GM21717 (cell line): Measurements from ENCODE around the gene ZNF296.
A peak's percentile ranks its signal among the peaks of the same experiment; 100 is the strongest.
"Not testable (repeated sequence)": the region's sequence is repeated elsewhere in the genome, so short reads cannot be mapped to it uniquely, and the experiment has no call there.

Source experiments
- ATAC-seq: cut with Tn5 transposase; IDR thresholded peaks from one replicate; pipeline ENCODE4 v1.9.1; 2021; ENCODE audit warnings: mild to moderate bottlenecking, moderate library complexity; ENCODE audit not compliant: unreplicated experiment

Gene ZNF296

DNA sequence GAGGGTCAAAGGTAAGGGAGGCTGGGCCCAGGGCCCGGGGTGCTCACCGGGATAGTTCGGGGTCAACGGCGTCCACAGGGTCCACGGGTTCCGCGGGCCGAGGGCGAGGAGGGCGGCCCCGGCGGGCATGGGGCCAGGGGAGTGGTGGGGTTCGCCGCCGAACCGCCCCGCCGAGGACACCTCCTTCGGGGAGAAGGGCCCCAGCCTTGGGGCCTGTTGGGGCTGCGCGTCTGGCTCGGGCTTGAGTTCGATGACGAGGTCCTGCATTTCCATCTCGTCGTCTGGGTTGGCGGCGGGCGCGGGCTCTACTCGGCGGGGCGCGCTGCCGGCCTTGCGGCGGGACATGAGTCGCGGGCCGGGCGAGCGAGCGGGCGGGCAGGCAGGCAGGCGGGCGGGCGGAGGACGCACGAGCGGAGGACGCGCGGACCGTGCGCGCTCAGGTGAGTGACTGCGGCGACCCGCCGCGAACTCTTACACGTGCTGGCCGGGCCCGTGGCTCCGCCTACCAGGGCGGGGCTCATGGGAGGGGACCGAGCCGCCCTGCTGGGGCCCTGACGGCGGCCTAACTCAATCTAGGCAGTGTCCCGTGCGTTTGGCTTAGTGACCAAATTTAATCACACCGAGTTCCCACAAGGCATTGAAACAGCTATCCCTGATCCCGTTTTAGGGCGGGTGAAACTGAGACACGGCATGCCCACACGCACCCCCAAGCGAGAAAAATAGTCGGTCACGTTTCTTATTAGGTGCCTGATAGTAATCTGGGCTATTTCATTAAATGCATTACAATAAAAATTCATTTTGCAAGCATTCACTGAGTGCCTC is at the start of gene ZNF296:
ZNF296 (minus strand) TSS at position 450 of the 822 bp plus-strand sequence; CDS start at position 345, 105 bp downstream.
- ATAC-seq = peak; percentile 37

DNA sequence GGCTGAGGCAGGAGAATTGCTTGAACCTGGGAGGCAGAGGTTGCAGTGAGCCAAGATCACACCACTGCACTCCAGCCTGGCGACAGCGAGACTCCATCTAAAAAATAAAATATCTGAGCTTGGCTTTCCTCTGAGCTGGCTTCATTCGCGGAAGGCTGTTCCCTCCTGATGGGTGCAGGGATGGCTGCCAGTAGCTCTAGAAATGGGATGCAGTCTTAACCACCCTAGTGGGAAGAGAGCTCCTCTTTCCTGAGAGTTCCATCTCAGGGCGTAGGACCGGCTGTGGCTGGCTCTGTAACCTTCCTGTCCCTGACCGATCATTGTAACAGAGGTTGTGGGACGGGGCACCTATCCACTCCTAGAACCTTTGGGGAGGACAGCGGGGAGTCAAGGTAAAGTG is 49.1 kb upstream of the ZNF296 start:
- ATAC-seq = no peak

DNA sequence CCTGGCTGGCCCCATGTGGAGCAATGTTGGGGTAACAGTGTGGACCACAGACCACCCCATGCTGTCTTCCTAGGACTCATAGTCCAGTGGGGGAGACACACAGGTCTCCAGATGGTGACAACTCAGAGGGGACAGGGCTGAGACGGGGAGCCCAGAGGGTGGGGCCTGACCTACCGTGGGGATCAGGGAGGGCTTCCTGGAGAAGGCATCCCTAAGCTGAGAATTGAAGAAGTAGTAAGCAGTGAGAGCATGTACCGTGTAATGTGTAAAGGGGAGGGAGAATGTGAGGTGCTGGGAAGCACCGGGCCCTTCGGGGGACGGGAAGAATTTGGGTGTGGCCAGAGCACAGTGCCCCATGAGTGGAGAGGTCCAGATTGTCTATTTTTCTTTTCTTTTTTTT is 47.7 kb upstream of the ZNF296 start:
- ATAC-seq = no peak

DNA sequence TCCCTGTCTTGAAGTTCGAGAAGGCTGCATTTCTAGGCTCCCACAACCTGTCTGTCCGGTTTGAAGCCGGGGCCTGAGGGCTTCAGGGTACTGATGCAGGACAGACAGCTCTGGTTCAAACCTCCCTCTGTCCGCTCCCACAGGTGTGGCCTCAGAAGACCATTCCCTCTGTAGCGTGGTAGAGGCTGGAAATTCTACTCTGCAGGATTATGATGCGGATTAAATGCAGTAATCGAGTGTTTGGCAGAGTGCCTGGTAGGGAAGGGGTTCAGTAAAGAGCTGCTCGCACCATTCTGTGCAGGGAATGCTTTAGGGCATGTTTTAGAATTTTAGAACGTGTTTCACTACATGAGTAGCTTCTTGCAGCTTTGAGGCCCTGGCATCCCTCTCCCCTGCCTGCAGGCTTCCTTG is 47.2 kb upstream of the ZNF296 start:
- no peak for ATAC-seq

DNA sequence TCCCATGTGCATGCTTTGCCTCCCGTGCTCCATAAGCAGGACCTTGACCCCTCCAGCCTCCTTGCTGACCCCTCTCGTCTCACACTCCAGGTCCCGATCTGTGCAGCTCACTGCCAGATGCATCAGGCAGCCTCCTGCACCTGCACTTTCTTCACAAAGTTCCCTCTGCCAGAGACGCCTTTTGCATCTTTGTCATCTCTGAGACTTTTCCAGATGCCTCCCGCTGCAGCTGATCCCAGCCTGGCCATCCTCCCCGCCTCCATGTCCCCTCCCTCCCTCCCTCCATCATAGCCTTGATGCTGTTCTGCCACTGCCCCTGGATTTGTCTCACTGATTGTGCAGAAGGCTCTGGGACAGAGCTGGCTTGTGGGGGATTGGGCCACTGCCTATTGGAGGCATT is 46.6 kb upstream of the ZNF296 start:
- ATAC-seq = no peak

DNA sequence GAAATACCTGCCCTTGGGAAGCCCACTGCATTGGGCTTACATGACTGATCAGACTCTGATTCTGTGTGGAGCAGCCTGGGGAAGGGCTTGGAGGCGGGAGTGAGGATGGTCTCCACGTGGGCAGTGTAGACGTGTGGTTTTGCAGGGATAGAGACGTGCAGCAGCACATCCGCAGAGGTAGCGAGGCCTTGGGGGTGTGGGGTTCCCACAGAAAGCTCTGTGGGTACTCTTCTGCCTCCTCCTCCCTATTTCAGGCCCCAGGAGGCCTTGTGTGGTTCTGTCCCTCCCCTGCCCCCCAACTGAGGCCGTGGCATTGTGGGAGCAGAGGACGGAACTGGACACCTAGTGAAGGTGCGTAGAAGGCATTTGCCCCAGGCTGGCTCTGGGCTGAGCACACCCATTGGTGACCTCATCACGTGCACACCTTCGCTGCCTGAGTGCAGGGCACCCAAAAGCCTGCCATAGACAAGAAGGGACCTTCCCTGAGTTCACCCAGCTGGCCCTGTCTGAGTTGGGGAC is 45.6 kb upstream of the ZNF296 start:
- ATAC-seq = no peak

DNA sequence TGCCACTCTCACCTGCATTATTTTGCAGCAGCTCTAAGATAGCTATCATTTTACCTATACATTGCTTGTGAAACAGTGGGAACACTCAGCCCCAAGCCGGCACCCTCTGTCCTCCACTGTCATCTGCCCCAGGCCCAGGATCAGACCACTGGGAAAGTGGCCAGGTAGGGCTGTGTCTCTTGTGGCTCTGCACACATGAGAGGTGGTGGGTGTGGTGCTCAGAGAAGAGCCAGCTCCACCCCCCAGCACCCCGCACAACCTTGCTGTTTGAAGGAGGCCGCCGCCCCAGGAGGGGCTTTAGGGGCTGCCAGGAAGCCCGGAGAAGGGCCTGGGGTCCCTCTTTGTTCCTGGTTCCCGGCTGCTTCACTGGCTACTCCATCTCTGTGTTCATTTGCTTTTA is 43.3 kb upstream of the ZNF296 start:
- ATAC-seq = no peak

DNA sequence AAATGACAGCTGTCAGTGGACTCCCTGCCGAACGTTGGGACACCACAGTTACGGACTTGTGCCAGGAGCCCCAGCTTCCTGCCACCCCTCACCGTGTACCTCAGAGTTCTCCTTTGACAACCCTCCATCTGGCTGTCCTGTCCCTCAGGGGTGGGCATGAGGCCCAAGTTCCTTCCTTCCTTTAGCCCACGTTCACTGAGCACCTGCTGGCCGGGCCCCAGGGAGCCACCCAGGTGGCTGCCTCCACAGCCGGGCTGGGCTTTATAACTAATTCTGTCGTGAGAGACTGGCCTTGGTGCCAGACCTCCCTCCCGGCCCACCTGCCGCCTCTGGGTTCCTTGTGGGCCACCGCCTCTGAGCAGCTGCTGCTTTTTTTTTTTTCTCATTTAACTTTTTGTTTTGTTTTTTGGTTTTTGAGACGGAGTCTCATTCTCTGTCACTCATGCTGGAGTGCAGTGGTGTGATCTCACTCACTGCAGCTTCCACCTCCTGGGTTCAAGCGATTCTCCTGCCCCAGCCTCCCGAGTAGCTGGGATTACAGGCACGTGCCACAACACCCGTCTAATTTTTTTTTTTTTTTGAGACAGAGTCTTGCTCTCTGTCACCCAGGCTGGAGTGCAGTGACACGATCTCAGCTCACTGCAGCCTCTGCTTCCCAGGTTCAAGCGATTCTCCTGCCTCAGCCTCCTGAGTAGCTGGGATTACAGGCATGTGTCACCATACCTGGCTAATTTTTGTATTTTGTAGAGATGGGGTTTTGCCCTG is 42.5 kb upstream of the ZNF296 start:
- not testable (repeated sequence) for ATAC-seq

DNA sequence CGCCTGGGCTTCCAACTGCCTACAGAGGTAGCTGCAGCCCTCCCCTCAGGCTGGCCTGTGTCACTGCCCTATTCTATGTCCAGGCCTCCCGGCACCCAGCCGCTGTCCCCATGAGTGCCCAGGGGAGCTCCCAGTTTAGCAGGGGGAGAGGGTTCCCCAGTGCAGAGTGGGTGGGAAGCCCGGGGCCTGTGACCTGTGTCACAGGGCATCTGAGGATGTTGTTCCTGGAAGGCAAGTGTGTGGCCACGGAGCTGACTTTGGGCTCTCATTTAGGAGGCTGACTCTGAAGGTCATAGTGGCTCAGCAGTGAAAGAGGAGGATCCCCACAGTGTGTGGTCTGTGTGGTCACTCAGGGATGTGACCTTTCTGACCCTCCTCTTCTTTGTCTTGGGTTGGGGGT is 41.8 kb upstream of the ZNF296 start:
- no peak for ATAC-seq

DNA sequence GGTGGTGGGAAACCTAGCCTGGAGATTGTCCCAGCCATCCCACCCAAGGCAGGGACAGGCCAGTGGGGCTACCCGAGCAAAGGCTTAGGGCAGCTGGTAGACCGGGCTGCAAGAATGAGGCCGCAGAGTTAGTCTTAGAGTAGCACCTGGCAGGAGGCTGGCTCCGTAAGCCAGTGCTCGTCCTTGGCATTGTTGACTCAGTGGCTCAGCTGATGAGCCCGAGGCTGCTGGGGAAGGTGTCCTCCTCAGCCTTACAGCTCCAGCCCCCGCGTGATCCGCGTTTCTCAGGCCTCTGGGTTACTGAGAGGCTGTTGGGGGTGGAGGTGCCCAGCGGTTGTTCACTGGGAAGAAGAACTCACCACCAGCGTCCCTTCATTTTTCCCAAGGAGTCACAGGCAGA is 41.4 kb upstream of the ZNF296 start:
- ATAC-seq = no peak

DNA sequence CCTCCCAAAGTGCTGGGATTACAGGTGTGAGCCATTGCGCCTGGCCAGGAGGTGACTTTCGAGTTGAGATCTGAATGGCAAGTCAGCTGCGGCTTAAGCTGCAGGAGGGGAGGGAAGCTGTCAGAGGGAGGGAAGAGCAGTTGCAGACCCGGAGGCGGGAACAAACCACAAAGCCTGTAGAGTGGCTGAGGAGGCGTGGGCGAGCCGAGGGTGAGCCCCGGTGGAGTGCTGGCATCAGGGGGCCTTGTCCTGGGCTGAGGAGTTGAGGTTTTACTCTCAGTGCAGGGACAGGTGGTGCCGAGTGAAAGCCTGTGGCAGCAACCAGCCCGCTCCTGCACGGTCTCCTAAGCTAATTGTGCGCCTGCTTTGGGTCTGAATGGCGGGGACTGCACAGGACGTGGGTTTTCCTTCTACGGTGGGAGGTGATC is 40.9 kb upstream of the ZNF296 start:
- ATAC-seq = no peak

DNA sequence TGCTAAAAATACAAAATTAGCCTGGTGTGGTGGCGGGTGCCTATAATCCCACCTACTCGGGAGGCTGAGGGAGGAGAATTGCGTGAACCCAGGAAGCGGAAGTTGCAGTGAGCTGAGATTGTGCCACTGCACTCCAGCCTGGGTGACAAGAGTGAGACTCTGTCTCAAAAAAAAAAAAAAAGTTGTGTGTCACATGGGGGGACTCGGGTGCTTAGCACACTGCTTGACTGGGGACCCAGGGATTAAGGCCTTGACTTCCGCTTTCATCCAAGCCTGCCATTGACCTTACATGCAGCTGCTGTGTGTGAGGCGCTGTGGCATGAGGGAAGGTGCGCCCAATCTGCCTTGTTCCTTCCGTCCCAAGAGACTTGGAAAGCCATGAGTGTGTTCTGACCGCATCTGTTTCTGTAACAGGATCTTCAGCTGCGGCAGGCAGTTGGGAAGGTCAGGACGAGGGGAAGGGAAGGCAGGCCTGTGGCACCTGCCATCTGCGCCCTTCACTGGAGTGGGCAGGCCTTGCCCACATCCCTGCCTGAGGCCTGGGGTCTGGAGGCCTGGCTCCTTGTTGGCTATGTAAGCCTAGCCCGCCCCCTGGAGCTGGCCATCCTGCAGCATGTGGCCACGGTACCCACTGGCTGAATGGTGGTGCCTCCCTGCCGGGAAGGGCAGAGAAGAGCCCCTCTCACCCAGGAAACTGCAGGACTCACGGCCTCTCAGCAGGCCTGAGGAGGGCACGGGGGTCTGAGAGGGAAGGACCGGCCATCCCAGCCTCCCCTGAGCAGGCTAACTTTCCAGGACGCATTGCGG is 39.7 kb upstream of the ZNF296 start:
- ATAC-seq = no peak

DNA sequence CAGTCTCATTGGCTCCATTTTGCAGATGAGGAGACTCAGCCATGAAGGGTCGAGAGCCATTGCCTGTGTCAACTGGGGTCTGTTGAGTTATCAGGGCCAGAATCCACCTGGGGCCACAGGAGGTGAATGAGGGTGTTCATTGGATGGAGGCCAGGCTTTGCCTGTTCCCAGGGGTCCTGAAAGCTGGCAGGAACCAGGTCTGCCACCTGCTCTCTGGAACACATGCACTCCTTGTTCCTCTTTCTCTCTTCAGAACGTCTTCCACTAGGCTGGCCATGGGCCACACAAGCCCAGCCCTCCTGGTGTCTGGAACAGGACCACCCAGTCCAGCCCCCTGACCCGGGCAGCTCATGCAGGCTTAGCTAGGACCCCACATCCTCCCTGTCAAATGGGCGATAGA is 37.8 kb upstream of the ZNF296 start:
- ATAC-seq = no peak

DNA sequence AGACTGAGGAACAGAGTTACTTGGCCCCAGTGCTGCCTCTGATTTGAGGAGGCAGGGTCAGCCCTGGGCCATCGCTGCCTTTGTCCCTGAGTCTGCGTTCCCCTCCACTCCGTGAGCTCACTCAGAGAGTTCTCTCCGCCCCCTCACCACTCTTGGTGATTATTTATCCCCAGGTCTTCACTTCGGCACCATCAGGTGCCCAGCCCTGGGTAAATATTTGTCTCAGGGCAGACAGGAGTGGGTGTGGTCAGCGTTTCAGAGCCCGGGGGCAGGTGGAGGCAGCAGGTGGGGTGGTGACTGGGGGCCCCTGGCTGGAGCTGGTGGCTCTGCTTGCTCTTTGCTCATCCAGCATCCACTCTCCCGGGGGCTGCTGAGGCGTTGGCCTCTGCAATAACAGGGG is 37.4 kb upstream of the ZNF296 start:
- ATAC-seq = no peak

DNA sequence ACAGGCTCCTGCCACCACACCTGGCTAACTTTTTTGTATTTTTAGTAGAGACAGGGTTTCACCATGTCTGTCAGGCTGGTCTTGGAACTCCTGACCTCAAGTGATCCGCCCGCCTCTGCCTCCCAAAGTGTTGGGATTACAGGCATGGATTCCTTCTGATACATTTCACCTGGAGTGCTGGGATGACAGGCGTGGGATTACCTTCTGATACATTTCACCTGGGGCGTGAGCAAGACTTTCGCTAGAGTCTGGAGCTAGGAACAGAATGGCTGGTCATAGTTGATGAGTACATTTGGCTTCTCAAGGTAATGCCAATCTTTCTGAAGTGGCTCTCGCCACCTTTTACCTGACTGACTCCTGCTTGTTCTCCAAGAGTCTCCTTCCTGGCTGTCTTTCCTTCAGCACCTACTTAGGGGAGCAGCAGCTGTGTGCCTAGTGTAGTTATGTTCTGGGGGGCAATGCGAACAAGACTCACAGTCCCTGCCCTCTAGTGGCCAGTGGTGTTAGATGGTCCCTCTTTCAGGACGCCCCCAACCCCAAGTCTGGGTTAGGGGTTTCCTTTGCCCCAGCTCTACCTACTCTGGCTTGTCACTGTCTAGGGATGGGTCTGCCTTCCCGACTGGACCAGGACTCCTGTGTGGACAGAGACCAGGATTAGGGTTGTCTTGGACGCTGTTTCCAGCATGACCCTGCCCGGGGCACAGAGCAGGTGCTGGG is 36.0 kb upstream of the ZNF296 start:
- no peak for ATAC-seq

DNA sequence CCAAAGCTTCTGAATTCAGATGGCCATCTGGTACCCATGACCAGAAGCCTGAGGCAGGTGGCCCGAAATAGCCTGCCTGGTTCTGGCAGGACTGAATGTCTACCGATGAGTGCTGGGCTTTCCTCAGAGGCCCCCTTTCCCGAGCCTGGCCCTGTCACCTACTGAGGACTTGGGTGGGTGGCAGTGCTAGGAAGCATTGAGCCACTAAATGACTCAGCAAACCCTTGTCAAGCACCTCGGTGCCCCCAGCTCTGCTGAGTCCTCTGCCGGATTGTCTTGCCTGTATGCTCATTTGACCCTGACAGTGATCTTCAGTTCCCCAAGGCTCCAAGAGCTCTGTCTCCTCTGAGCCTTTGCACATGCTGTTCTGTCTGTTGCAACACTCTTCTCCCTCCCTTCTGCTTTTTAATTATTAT is 34.6 kb upstream of the ZNF296 start:
- no peak for ATAC-seq

DNA sequence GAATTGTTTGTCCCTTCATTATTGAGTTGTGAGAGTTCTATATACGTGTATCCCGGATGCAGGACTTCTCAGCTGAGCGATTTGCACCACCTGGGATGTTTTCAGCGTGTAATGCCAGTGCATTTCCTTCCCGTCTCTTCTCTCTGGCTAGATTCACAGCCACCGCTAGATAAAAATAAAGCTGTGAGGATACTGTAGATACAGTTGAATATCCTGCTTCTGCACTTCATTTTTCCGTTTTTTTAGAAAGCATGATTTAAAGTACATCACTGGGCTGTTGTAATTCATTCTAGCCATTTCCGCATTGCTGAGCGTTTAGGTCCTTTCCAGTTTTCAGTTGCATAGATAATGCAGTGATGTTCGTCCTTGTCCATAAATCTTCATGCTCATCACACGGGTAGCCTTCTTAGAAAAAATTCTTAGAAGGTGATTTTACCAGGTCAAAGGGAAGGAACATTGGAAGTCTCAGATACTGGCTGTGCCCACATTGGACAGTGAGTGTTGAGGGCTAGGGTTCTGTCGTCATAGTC is 31.4 kb upstream of the ZNF296 start:
- no peak for ATAC-seq

DNA sequence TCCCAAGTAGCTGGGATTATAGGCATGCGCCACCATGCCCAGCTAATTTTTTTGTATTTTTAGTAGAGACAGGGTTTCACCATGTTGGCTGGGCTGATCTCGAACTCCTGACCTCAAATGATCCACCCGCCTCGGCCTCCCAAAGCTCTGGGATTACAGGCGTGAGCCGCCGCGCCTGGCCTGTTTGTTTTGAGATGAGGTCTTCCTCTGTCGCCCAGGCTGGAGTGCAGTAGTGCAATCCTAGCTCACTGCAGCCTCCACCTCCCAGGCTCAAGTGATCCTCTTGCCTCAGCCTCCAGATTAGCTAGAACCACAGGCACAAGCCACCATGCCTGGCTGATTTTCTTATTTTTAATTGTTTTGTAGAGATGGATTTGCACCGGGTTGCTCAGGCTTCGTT is 30.1 kb upstream of the ZNF296 start:
- not testable (repeated sequence) for ATAC-seq

DNA sequence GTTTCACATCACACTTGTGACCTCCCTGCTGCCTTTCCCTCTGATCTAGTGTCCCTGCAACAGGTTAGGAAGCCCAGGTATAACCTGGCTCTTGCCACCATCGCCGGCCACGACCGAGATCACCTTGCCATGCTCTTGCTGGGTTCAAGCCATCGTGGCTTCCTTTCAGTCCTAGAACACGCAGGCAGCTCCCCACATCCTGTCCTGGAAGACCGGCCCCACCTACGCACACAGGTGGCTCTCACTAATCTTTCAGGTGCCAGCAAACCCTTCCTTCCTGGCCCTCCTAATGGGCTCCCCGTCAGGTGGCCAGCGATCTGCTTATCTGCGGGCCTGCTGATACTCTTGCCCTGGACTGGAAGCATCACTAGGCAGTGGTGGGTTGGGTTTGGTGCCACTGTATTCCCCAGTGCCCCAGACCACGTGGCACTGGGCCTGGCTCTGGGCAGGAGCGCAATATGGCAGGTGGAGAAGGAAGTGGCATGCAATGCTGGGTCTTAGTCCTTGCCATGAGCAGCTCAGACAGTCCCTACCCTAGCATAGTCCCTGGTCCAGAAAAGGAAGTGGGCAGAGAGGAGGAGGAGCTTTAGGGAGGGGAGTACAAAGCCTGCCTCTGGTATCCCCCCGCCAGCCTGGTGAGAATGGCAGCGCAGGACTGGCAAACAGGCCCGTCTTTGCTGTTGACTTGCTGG is 28.5 kb upstream of the ZNF296 start:
- no peak for ATAC-seq
